ENCODE data around the gene PSMD1. TPM values are rescaled to one million over a fixed set of nuclear protein-coding genes. Genes with fewer than 3 reads are reported as not detected.
"Not testable (repeated sequence)": the region's sequence is repeated elsewhere in the genome, so short reads cannot be mapped to it uniquely, and the experiment has no call there.

Gene PSMD1
- total and polyA plus RNA-seq, 2 experiments from 2014 or later: 148 to 177 TPM

- TF ChIP-seq REST (IDR thresholded peaks at IDR 0.05; ENCODE audit: unreplicated experiment) (no peak), EZH2phosphoT487 (IDR thresholded peaks at IDR 0.05; ENCODE audit: unreplicated experiment) (no peak), CREB1 (CRISPR knock-in tag; IDR thresholded peaks at IDR 0.05; ENCODE audit: low read depth) (no peak), CTCF (conservative IDR thresholded peaks at IDR 0.05; ENCODE audit: low read depth in 2 of 2) (no peak), STAT1 (IDR thresholded peaks at IDR 0.05; ENCODE audit: unreplicated experiment) (no peak), NANOG (IDR thresholded peaks at IDR 0.05; ENCODE audit: borderline replicate concordance) (no peak), ZNF331 (CRISPR knock-in tag; IDR thresholded peaks at IDR 0.05; ENCODE audit: low read depth) (no peak), EZH2 (IDR thresholded peaks at IDR 0.05; ENCODE audit: low read depth, unreplicated experiment) (no peak), ZNF114 (CRISPR knock-in tag; IDR thresholded peaks at IDR 0.05) (no peak), ZNF462 (CRISPR knock-in tag; IDR thresholded peaks at IDR 0.05) (no peak), POLR2AphosphoS5 (IDR thresholded peaks at IDR 0.05; ENCODE audit: low read depth) (no peak)
- Mint-ChIP-seq H3K27ac (no peak overlapping the region), H3K4me1 (no peaks in the 10 kb centered on the region; the same call in 1 of the 3 replicates), H3K9me3 (no peaks in the 10 kb centered on the region), H3K4me3 (no peak overlapping the region), H3K36me3 (ENCODE audit: low read depth) (peaks cover 3% of the 10 kb centered on the region; the same call in 2 of the 3 replicates), H3K27me3 (ENCODE audit: insufficient read depth, low read depth, poor library complexity) (no peaks in the 10 kb centered on the region)
- Histone ChIP-seq H2AFZ (no peak overlapping the region), H3K4me3 (no peak overlapping the region), H3K36me3 (ENCODE audit: insufficient read depth) (0 out of 2 replicates have a peak, but pooled peaks cover 4% of the 10 kb centered on the region), H3K4me1 (ENCODE audit: insufficient read depth) (no peaks in the 10 kb centered on the region; the same call in 1 of the 2 replicates), H3K79me2 (replicated peaks; ENCODE audit: insufficient read depth) (no peaks in the 10 kb centered on the region; the same call in 1 of the 2 replicates), H3K4me2 (no peak overlapping the region), H3K27me3 (ENCODE audit: insufficient read depth) (no peaks in the 10 kb centered on the region), H3F3A (replicated peaks; ENCODE audit: low read depth) (peaks cover 3% of the 10 kb centered on the region; the same call in 1 of the 2 replicates), H3K9me2 (ENCODE audit: insufficient read depth) (no peaks in the 10 kb centered on the region), H4K20me1 (replicated peaks; ENCODE audit: insufficient read depth) (no peaks in the 10 kb centered on the region), H3K27ac (ENCODE audit: low read depth) (no peak overlapping the region)
- ATAC-seq: no peak
- no peak for DNase-seq (ENCODE audit: low spot score)
Observed at GRCh38 chr2:231139796-231140195, 83.1 kb downstream of the PSMD1 start.

GRCh38 chr2:231140808-231141207 lies 84.1 kb downstream of the PSMD1 start:
- not testable (repeated sequence) for H3K36me3 ChIP-seq (ENCODE audit: insufficient read depth); H3K9me2 ChIP-seq (ENCODE audit: insufficient read depth); H3K4me3 ChIP-seq; H4K20me1 ChIP-seq (replicated peaks; ENCODE audit: insufficient read depth); H3K36me3 Mint-ChIP-seq (ENCODE audit: low read depth); H3K27ac ChIP-seq (ENCODE audit: low read depth); ATAC-seq; H3K9me3 Mint-ChIP-seq; H3F3A ChIP-seq (replicated peaks; ENCODE audit: low read depth); H3K27me3 Mint-ChIP-seq (ENCODE audit: insufficient read depth, low read depth, poor library complexity); H3K79me2 ChIP-seq (replicated peaks; ENCODE audit: insufficient read depth); H3K4me3 Mint-ChIP-seq; H3K27me3 ChIP-seq (ENCODE audit: insufficient read depth); H3K27ac Mint-ChIP-seq; DNase-seq (ENCODE audit: low spot score); H3K4me1 Mint-ChIP-seq; H2AFZ ChIP-seq; H3K4me1 ChIP-seq (ENCODE audit: insufficient read depth); H3K4me2 ChIP-seq

Data from GM23338 (cell line).